GM19099 (cell line): ENCODE measurements around the gene VAMP8.

Experiments
- POLR2A ChIP-seq: IDR thresholded peaks from 3 replicates; pipeline ENCODE4 v1.6.1; 2011; ENCODE audit warnings: low read depth; ENCODE audit not compliant: insufficient read length; ENCODE audit errors: extremely low read depth

Gene VAMP8

DNA sequence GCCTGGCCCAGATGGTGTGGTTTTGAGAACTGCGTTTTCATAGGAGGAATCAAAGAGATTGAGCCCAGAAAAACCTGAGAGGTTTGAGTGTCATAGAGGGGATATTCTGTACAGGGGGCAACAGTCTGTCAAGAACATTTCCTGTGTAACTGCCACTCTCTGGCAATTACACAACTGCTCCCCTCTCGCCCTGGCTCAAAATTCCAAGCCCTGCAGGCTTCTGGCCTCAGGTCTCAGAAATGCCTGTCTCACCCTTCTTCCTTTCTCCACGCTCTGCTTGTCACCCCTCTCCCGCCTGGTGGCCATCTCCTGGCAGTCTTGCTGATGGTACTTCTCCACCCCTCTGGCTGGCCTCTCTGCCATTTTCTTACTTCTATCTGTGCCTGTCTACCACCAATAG is 10.8 kb downstream of the VAMP8 start:
- no peak for TF ChIP-seq POLR2A

DNA sequence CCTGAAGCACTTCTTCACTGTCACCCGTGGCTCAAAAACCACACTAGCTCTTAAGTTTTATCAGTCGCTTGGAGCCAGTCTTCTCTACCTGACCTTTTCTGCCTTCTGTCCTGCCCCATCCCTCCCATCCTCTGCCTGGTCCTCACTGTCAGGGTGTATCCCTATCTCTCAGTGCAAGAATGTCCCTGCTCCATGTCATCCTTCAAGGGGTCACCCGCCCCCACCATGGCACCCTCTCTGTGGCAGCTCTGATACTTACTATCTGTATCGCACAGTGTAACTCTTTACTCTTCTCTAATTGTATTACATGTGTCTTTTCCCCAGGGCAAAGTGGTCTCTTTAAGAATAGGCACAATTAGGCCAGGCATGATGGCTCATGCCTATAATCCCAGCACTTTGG is 11.3 kb downstream of the VAMP8 start:
- TF ChIP-seq POLR2A: no peak

- no peak for TF ChIP-seq POLR2A
Observed at GRCh38 chr2:85589181-85589580, 11.8 kb downstream of the VAMP8 start.

GRCh38 chr2:85589982-85590791 is 12.8 kb downstream of the VAMP8 start:
- TF ChIP-seq POLR2A: no peak

- TF ChIP-seq POLR2A: no peak
Observed at GRCh38 chr2:85590950-85591349, 13.6 kb downstream of the VAMP8 start.

DNA sequence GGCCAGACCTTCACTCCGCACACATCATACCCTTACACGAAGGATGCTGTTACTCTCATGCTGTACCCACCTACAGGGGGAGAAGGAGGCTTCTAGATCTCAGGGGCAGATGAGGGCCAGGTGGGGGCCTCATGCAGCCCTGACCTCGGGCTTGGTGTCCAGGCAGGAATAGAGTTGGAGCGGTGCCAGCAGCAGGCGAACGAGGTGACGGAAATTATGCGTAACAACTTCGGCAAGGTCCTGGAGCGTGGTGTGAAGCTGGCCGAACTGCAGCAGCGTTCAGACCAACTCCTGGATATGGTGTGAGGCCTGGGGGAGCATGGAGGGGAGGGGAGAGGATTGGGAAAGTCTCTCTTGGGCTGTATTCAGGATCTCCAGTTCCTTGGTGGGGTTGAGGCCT is 14.2 kb downstream of the VAMP8 start:
- TF ChIP-seq POLR2A: no peak

DNA sequence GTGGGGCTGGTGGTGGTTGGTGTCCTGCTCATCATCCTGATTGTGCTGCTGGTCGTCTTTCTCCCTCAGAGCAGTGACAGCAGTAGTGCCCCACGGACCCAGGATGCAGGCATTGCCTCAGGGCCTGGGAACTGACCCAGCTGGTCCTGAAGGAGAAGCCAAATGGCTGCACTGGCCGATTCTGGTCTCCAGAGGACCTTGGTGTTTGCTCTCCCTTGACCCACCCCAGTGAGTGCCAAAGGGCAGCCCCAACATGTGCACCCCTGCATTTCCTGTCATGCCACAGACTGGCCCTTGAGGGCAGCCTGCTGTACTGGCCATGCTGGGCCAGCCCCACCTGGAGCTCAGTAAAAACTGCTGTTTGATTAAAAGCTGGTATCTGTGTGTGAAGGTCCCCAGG is 15.6 kb downstream of the VAMP8 start:
- TF ChIP-seq POLR2A: no peak

DNA sequence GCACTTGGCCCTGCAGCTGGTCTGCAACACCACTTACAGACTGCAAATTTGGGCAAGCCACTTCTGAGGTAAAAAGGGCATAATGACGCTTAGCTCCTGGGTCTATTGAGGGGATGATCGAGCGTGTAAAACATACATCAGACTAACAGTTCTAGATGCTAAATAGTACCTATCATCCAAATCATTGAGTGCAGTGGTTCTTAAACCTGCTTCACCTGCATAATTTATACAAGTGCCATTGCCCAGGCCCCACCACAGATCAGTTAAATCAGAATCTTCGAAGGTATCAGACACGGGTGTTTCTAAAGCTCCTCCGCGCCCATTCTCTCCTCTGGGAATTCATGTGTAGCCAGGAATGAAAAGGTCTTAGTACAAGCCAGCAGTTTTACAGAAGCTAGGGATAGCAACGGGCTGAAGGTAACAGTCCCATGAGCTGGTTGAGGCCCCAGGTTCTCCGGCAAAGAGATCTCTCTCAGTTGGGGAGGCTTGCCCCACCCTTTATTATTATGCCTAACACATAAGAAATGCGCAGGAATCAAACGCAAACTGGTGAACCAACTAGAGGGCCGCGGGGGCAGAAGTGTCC is 17.4 kb downstream of the VAMP8 start:
- TF ChIP-seq POLR2A: peak; percentile 9

DNA sequence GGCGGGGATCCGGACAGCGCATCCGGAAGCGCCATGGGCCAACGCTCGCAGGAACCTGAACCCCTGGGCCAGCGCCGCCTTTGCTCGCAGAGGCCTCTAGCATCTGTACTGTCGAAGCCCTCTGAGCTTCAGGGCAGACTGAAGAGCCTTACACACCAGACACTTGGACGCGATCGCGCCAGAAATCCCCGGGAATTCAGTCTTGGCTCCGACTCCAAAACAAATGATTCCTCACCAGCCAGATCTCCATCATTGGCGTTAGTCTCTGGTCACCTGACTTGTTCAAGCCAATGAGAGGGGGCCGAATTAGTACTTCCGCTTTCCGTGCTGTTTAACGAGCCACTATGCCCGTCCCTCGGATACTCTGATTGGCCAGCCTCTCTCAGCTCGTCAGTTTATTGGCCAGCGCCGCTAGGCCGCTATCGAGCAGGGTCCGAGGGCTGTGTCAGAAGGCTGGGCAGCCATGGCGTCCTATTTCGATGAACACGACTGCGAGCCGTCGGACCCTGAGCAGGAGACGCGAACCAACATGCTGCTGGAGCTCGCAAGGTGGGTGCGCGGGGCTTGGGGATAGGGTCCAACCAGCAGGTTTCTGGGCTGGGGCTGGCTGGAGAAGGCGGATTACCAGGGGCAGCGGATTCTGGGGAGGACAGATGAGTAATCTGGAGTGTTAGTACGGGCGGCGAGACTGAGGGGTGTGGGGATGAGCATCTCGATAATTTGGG is 18.1 kb downstream of the VAMP8 start, which contains the start of gene RNF181:
Gene RNF181 (plus strand): TSS at position 445 of the 725 bp plus-strand sequence. CDS start 19 bp downstream, at position 464.
- TF ChIP-seq POLR2A: peak; percentile 86

DNA sequence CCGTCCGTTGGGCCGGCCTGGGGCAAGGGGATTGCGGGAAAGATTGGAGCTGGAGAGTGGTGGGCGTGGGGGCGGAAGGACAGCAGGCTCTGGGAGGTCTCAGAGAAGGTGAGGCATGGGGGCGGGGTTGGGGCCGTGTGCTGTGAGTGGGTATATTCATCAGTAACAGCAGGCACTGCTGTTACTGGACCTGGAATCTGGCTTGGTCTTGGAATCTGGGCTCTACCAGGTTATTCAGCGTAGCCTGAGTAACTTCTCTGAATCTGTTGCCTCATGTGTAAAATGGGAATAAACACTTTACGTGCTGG is 18.6 kb downstream of the VAMP8 start:
- TF ChIP-seq POLR2A: no peak

DNA sequence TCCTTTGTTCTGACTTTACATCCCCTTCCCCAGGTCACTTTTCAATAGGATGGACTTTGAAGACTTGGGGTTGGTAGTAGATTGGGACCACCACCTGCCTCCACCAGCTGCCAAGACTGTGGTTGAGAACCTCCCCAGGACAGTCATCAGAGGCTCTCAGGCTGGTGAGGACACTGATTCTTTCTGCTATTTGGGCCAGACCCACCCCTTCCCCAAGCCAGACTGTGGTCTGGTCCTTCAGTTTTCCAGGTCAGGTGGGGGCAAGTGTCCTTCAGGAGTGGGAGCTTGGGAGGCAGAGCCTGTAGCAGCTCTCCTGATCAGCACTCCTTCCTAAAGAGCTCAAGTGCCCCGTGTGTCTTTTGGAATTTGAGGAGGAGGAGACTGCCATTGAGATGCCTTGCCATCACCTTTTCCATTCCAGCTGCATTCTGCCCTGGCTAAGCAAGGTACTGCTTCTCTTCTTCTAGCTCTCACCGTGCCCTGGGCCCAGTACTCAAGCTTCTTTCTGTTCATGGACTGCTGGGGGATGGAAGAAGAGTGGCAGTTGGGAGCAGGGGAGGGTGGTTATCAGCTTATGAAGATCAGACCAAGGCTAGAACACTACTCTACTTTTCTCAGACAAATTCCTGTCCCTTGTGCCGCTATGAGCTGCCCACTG is 19.2 kb downstream of the VAMP8 start:
- TF ChIP-seq POLR2A: no peak

- no peak for TF ChIP-seq POLR2A
Observed at GRCh38 chr2:85597241-85597640, 19.9 kb downstream of the VAMP8 start.

- TF ChIP-seq POLR2A: no peak
Observed at GRCh38 chr2:85598594-85599340, 21.4 kb downstream of the VAMP8 start.

GRCh38 chr2:85599468-85600234 is 22.3 kb downstream of the VAMP8 start:
- TF ChIP-seq POLR2A: no peak

GRCh38 chr2:85600235-85600575 is 22.8 kb downstream of the VAMP8 start:
- no peak for TF ChIP-seq POLR2A
